H9 (cell line): ENCODE measurements around the gene ASCC3. TPM values are rescaled to one million over a fixed set of nuclear protein-coding genes. Genes with fewer than 3 reads are reported as not detected.

Source experiments
- DNase-seq: peaks from one replicate; pipeline ENCODE4 v3.0.0-alpha.2; 2017
- H2AFZ ChIP-seq: one replicate; pipeline ENCODE4 v1.6.1; 2013; ENCODE audit warnings: mild to moderate bottlenecking, low read length, control low read depth, moderate library complexity
- H2AK5ac ChIP-seq: 2 replicates; pipeline ENCODE4 v1.6.1; 2013; ENCODE audit warnings: low read length, control low read depth, mixed read lengths; ENCODE audit not compliant: insufficient read length
- H2BK120ac ChIP-seq: one replicate; pipeline ENCODE4 v1.6.1; 2013; ENCODE audit warnings: low read depth, mild to moderate bottlenecking, low read length, control low read depth, inconsistent platforms; ENCODE audit not compliant: poor library complexity, severe bottlenecking
- H2BK12ac ChIP-seq: 2 replicates; pipeline ENCODE4 v1.6.1; 2013; ENCODE audit warnings: low read length, control low read depth, mixed read lengths, low read depth; ENCODE audit not compliant: insufficient read length
- H2BK15ac ChIP-seq: 2 replicates; pipeline ENCODE4 v1.6.1; 2013; ENCODE audit warnings: low read depth, low read length, control low read depth
- H2BK20ac ChIP-seq: one replicate; pipeline ENCODE4 v1.6.1; 2013; ENCODE audit warnings: low read depth, mild to moderate bottlenecking, low read length, control low read depth, inconsistent platforms; ENCODE audit not compliant: poor library complexity, severe bottlenecking
- H2BK5ac ChIP-seq: 2 replicates; pipeline ENCODE4 v1.6.1; 2013; ENCODE audit warnings: low read length, control low read depth, mixed read lengths; ENCODE audit not compliant: insufficient read length
- H3K14ac ChIP-seq: 2 replicates; pipeline ENCODE4 v1.6.1; 2013; ENCODE audit warnings: low read length, control low read depth; ENCODE audit not compliant: insufficient read depth
- H3K18ac ChIP-seq: 2 replicates; pipeline ENCODE4 v1.6.1; 2013; ENCODE audit warnings: low read depth, mild to moderate bottlenecking, mixed read lengths, low read length, control low read depth; ENCODE audit not compliant: insufficient read length
- H3K23ac ChIP-seq: 2 replicates; pipeline ENCODE4 v1.6.1; 2013; ENCODE audit warnings: low read length, control low read depth, mixed read lengths, low read depth; ENCODE audit not compliant: insufficient read length
- H3K23me2 ChIP-seq: 2 replicates; pipeline ENCODE4 v1.6.1; 2013; ENCODE audit warnings: low read depth, mild to moderate bottlenecking, mixed read lengths, low read length, control low read depth; ENCODE audit not compliant: insufficient read length, poor library complexity, severe bottlenecking
- H3K27ac ChIP-seq: 2 replicates; pipeline ENCODE4 v1.5.1; 2013; ENCODE audit warnings: low read length, control low read depth, mixed read lengths, low read depth; ENCODE audit not compliant: insufficient read length
- H3K27me3 ChIP-seq: 2 replicates; pipeline ENCODE4 v1.6.1; 2013; ENCODE audit warnings: low read length, control low read depth, inconsistent platforms; ENCODE audit not compliant: insufficient read depth
- H3K4ac ChIP-seq: 2 replicates; pipeline ENCODE4 v1.6.1; 2013; ENCODE audit warnings: low read depth, mild to moderate bottlenecking, control low read depth, inconsistent platforms, low read length, moderate library complexity
- H3K4me1 ChIP-seq: 2 replicates; pipeline ENCODE4 v1.6.1; 2013; ENCODE audit warnings: low read length, control low read depth, inconsistent platforms; ENCODE audit not compliant: insufficient read depth
- H3K4me2 ChIP-seq: 2 replicates; pipeline ENCODE4 v1.6.1; 2013; ENCODE audit warnings: low read length, control low read depth, mixed read lengths; ENCODE audit not compliant: insufficient read length, insufficient read depth
- H3K56ac ChIP-seq: 2 replicates; pipeline ENCODE4 v1.6.1; 2013; ENCODE audit warnings: low read depth, mild to moderate bottlenecking, mixed read lengths, low read length, control low read depth; ENCODE audit not compliant: insufficient read length
- H3K79me1 ChIP-seq: 2 replicates; pipeline ENCODE4 v1.6.1; 2013; ENCODE audit warnings: low read depth, mild to moderate bottlenecking, moderate library complexity, low read length, control low read depth, inconsistent platforms; ENCODE audit not compliant: insufficient read depth, poor library complexity, severe bottlenecking
- H3K79me2 ChIP-seq: 2 replicates; pipeline ENCODE4 v1.6.1; 2013; ENCODE audit warnings: low read length, control low read depth, inconsistent platforms; ENCODE audit not compliant: insufficient read depth
- H3K9ac ChIP-seq: 2 replicates; pipeline ENCODE4 v1.6.1; 2013; ENCODE audit warnings: low read length, control low read depth, mixed read lengths; ENCODE audit not compliant: insufficient read length; ENCODE audit errors: extremely low read depth
- H3K9me3 ChIP-seq: one replicate; pipeline ENCODE4 v1.6.1; 2013; ENCODE audit warnings: low read depth, low read length, inconsistent platforms; ENCODE audit not compliant: control insufficient read depth
- H3T11ph ChIP-seq: one replicate; pipeline ENCODE4 v1.6.1; 2013; ENCODE audit warnings: mild to moderate bottlenecking, low read length, control low read depth, inconsistent platforms
- H4K20me1 ChIP-seq: one replicate; pipeline ENCODE4 v1.6.1; 2013; ENCODE audit not compliant: control insufficient read depth, insufficient read length, insufficient read depth
- H4K5ac ChIP-seq: 2 replicates; pipeline ENCODE4 v1.6.1; 2013; ENCODE audit warnings: low read depth, mild to moderate bottlenecking, mixed read lengths, low read length, control low read depth; ENCODE audit not compliant: insufficient read length
- H4K8ac ChIP-seq: replicated peaks from 2 replicates; pipeline ENCODE4 v1.6.1; 2013; ENCODE audit warnings: low read length, control low read depth, mixed read lengths, low read depth; ENCODE audit not compliant: insufficient read length
- H4K91ac ChIP-seq: 2 replicates; pipeline ENCODE4 v1.6.1; 2013; ENCODE audit warnings: low read depth, mild to moderate bottlenecking, moderate library complexity, mixed read lengths, low read length, control low read depth; ENCODE audit not compliant: insufficient read length
- H3K27ac Mint-ChIP-seq, 3 experiments: 2 replicates in 2 of 3; 3 replicates in 1 of 3; pipeline ENCODE4 v1.8.0; 2020 to 2021; ENCODE audit warnings: mixed read lengths in 3 of 3, mild to moderate bottlenecking in 1 of 3, moderate library complexity in 1 of 3
- H3K27me3 Mint-ChIP-seq: 2 replicates; pipeline ENCODE4 v1.8.0; 2021; ENCODE audit warnings: low read depth, mild to moderate bottlenecking, moderate library complexity, mixed read lengths
- H3K36me3 Mint-ChIP-seq, 3 experiments: 2 replicates in 2 of 3; 3 replicates in 1 of 3; pipeline ENCODE4 v1.8.0; 2020 to 2021; ENCODE audit warnings: low read depth in 3 of 3, mixed read lengths in 3 of 3; ENCODE audit not compliant: insufficient read depth in 1 of 3
- H3K4me1 Mint-ChIP-seq, 2 experiments: 2 replicates each; pipeline ENCODE4 v1.8.0; 2020; ENCODE audit warnings: mixed read lengths in 2 of 2
- H3K4me3 Mint-ChIP-seq, 2 experiments: 2 replicates in 1 of 2; 3 replicates in 1 of 2; pipeline ENCODE4 v1.8.0; 2020 to 2021; ENCODE audit warnings: mild to moderate bottlenecking in 2 of 2, mixed read lengths in 2 of 2, moderate library complexity in 1 of 2
- H3K9me3 Mint-ChIP-seq, 2 experiments: 2 replicates in 1 of 2; 3 replicates in 1 of 2; pipeline ENCODE4 v1.8.0; 2020; ENCODE audit warnings: mild to moderate bottlenecking in 2 of 2, mixed read lengths in 2 of 2, moderate library complexity in 1 of 2
- WGBS: extraction: QIAGEN DNeasy Blood & Tissue Kit; methylation state at CpG from one replicate; pipeline ENCODE4 v1.1.7; 2013; ENCODE audit warnings: missing lambda C conversion rate, low lambda C conversion rate, mixed read lengths; ENCODE audit not compliant: insufficient read length; ENCODE audit errors: extremely low coverage; 5-methylcytosine and 5-hydroxymethylcytosine counted together
- total RNA-seq: library from RNA; stranded (reverse); gene quantifications from 2 replicates; pipeline ENCODE4 v1.2.1, GENCODE V29; 2021
- TF ChIP-seq, protein P1 (sequence below): fragments of 200-600 bp; sonication (generic); conservative IDR thresholded peaks from 3 replicates; pipeline ENCODE4 v1.8.0; 2021; ENCODE audit warnings: antibody characterized with exemption, mild to moderate bottlenecking

The ASCC3 gene
- total RNA-seq, 1 experiment from 2014 or later = 63.8 TPM

DNA sequence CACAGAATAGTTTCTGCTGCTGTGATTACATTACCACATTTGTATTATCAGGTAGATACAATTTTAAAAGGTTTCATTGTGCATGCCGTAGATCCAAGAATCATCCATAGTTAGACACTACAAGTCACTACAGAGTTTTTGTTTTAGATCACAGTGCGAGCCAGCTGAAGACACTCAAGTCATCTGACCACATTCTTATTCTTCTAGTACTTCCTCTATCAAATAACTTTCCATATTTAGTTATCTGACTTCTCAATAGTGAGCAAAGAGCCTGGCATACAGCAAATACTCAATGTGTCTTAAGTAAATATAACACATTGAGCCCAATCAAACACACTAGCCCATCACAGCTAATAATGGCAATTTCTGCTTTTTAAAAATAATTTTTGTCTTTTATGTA, 195.4 kb downstream of the ASCC3 start:
- H3K27ac ChIP-seq = no peak overlapping the region

More for the DNA sequence above, 195.4 kb downstream of the ASCC3 start:
- Mint-ChIP-seq H3K4me3 (no peak overlapping the region), H3K4me1 (0 out of 4 replicates have a peak, but pooled peaks cover 0 to 2% of the 10 kb centered on the region in 2 experiments), H3K27me3 (no peaks in the 10 kb centered on the region), H3K36me3 (no peaks in the 10 kb centered on the region; a peak in 1 of 7 replicates), H3K9me3 (no peaks in the 10 kb centered on the region), H3K27ac (no peak overlapping the region)
- Histone ChIP-seq H4K91ac (no peak overlapping the region), H4K5ac (no peak overlapping the region), H2BK12ac (no peak overlapping the region), H2AK5ac (no peak overlapping the region), H4K8ac (no peak overlapping the region), H2BK120ac (no peak overlapping the region), H2BK5ac (no peak overlapping the region), H3K23me2 (no peaks in the 10 kb centered on the region), H3K14ac (no peak overlapping the region), H3K23ac (no peak overlapping the region), H2BK15ac (no peak overlapping the region), H3K9ac (no peak overlapping the region), H3T11ph (no peak overlapping the region), H2AFZ (no peak overlapping the region), H3K4ac (no peak overlapping the region), H3K9me3 (no peaks in the 10 kb centered on the region), H2BK20ac (no peak overlapping the region), H3K27me3 (no peaks in the 10 kb centered on the region), H3K18ac (no peak overlapping the region), H3K79me2 (no peaks in the 10 kb centered on the region), H4K20me1 (no peaks in the 10 kb centered on the region), H3K4me2 (no peak overlapping the region), H3K56ac (no peak overlapping the region), H3K79me1 (no peaks in the 10 kb centered on the region), H3K4me1 (no peaks in the 10 kb centered on the region)
- TF ChIP-seq, protein P1, sequence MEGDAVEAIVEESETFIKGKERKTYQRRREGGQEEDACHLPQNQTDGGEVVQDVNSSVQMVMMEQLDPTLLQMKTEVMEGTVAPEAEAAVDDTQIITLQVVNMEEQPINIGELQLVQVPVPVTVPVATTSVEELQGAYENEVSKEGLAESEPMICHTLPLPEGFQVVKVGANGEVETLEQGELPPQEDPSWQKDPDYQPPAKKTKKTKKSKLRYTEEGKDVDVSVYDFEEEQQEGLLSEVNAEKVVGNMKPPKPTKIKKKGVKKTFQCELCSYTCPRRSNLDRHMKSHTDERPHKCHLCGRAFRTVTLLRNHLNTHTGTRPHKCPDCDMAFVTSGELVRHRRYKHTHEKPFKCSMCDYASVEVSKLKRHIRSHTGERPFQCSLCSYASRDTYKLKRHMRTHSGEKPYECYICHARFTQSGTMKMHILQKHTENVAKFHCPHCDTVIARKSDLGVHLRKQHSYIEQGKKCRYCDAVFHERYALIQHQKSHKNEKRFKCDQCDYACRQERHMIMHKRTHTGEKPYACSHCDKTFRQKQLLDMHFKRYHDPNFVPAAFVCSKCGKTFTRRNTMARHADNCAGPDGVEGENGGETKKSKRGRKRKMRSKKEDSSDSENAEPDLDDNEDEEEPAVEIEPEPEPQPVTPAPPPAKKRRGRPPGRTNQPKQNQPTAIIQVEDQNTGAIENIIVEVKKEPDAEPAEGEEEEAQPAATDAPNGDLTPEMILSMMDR = no peak
- no peak for DNase-seq
- no CpG with 5 or more reads among the region's 2 CpGs for WGBS
